HG02642 (cell line): ENCODE data around the gene PCMTD2.

Experiments
- ATAC-seq: cut with Tn5 transposase; IDR thresholded peaks from one replicate; pipeline ENCODE4 v1.9.1; 2021; ENCODE audit warnings: mild to moderate bottlenecking; ENCODE audit not compliant: unreplicated experiment, poor library complexity

The PCMTD2 gene

DNA sequence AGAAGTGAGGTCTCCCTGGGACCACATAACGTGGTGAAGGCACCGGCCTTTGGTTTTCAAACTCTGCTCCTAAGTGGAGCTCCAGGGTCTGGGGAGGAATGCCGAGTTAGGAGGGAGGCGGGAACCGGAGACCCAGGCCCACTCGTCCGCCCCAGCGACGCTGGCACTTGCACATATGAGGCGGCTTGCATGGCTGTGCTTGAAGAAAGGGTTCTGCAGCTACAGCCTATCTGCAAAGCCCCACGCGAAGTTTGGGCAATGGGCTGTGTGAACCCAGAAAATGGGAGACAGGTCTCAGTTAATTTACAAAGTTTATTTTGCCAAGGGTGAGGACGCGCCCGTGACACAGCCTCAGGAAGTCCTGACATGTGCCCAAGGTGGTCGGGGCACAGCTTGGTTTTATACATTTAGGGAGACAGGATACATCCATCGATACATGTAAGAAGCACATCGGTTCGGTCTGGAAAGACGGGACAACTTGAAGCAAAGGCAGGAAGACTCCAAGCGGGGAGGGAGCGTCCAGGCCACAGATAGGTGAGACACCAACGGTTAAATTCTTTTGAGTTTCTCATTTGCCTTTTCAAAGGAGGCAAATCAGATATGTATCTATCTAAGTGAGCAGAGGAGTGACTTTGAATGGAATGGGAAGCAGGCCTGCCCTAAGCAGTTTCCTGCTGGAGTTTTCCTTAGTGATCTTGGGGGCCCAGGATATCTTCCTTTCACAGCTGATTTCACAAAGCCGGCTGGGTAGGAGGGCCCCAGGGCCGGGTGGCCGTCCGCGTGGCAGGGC, 782 bp upstream of the PCMTD2 start:
- no peak for ATAC-seq

DNA sequence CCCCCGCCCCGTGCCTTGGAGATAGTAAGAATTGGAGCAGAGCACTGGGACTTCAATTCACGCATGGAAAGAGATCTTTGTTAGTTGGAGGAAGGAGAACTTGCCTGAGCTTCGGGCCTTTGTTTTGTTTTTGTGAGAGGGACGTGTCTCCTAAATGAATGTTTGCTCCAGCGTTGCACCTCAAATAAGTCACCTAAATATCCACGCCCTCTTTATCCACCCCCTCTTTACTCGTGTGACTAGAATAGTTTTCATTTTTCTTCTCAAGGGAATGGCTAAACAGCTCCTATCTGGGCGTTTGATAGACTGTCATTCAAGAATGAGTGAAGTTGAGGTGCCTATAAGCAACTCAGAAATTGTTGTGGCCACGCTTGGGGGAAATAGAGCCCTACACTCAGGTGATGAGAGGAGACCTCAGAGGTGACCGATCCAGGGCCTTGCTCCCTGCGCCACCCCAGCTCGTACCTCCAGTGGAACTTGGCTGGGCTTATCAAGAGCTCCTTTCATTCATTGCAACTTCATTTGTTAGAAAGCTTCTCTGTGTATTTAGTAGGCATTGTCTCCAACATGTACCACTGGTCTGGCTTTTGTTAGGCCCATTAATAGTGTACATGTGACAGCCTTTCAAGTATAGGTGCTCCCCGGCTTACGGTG, 861 bp downstream of the PCMTD2 start:
- no peak for ATAC-seq

GRCh38 chr20:64257107-64257757, 1.7 kb downstream of the PCMTD2 start:
- no peak for ATAC-seq

DNA sequence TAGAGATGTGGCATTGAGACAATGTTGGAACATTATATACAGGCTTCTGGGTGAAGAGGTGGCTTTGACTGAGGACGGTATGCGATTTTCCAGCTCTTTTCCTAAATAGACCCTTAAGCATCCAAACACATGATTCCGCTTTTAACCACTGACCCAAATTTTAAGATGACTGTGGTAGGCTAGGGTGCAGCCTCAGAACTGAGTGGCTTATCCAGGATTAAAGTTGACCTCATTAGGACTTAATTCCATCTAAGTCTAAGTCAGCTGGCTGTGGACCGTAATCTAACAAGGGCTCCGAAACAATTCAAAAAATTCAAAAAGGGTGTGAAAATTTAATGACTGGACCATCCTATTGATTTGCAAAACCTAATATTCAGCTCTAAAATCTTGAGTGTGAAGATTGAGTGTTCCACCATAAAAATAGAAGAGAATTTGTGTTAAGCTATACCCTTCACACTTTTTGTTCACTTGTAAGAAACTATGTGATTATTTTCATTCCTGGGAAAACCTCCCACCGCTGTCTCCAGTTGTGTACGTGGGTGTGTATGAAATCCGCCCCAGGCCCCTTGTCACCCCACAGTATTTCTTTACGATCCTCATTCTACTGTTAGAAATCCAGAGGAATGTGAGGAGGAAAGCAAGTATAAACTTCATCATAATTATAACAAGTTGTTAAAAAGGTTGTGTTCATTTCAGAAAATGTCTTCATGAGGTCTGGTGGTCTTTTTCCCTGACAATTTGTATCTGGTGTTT, 2.7 kb downstream of the PCMTD2 start:
- ATAC-seq = no peak

DNA sequence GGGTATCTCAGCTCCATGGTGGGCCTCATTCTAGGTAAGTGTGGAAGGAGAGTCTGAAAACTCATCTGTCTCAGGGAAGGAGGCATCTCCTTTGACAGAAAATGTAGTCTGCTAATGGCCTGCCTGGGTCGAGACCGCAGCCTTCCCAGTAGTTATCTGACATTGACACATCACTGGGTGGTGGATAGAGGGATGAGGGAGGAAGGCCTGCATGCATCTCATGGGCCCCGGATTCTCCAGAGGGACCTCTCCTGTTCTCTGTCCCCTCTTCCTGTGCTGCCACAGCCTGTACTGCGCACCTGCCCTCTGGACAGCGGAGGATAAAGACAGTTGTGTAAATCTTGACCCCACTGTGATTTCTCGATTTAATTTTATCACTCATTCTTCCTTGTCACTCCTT, 4.7 kb downstream of the PCMTD2 start:
- no peak for ATAC-seq

DNA sequence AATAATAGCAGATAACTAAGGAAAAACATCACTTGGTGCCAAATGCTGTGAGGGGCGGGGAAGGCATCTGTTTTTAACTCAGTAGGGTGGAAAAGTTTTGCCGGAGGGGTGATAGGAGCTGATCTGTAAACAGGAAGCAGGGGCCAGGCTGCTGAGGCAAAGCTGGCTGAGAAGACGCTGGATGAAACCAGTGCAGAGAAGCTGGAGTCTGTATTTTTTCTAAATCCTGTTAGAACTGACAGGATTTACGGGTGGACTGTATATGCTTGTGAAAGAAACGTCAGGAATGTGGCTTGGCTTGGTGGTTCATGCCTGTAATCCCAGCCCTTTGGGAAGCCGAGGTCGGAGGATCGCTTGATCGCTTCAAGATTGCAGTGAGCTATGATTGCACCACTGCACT, 5.6 kb downstream of the PCMTD2 start:
- ATAC-seq = no peak

GRCh38 chr20:64264091-64264490, 8.5 kb downstream of the PCMTD2 start:
- no peak for ATAC-seq

DNA sequence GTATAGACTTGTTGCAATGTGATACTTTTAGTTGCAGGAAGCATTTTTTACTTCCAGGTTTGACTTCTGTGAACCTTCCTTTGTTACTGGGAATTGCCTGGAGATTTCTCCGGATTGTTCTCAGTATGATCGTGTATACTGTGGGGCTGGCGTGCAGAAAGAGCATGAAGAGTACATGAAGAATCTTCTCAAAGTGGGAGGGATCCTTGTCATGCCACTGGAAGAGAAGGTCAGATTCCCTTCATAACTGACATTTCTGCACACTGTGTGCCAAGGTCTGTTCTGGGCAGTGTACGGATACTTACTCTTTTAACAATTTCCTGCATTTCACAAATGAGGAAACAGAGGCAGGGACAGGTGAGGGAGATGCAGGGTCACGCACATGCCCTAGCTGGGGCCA, 9.7 kb downstream of the PCMTD2 start:
- ATAC-seq = no peak

- ATAC-seq = no peak
These were observed 11.4 kb downstream of the PCMTD2 start for GRCh38 chr20:64266988-64267387.

GRCh38 chr20:64268174-64268573, 12.6 kb downstream of the PCMTD2 start:
- ATAC-seq = no peak

DNA sequence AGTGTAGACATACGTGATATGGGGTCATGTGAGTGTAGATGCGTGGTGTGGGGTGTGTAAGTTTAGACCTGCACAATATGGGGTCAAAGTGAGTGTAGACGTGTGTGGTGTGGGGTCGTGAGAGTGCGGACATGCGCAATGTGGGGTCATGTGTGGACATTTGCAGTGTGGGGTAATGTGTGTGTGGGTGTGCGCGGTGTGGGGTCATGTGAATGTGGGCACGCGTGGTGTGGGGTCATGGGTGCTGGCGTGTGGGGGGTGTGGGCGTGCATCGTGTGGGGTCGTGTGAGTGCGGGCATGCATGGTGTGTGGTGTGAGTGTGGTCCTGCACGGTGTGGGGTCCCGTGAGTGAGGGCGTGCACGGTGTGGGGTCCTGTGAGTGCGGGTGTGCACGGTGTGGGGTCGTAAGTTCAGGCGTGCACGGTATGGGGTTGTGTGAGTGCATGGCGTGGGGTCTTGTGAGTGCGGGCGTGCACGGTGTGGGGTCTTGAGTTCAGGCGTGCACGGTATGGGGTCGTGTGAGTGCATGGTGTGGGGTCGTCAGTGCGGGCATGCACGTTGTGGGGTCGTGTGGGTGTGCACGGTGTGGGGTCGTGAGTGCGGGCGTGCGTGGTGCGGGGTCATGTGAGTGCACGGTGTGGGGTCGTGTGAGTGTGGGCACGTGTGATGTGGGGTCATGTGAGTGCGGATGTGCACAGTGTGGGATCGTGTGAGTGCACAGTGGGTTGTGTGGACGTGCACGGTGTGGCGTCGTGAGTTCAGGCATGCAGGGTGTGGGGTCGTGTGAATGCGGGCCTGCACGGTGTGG, 14.3 kb downstream of the PCMTD2 start:
- ATAC-seq = no peak

GRCh38 chr20:64271636-64272035, 16.1 kb downstream of the PCMTD2 start:
- ATAC-seq = no peak

DNA sequence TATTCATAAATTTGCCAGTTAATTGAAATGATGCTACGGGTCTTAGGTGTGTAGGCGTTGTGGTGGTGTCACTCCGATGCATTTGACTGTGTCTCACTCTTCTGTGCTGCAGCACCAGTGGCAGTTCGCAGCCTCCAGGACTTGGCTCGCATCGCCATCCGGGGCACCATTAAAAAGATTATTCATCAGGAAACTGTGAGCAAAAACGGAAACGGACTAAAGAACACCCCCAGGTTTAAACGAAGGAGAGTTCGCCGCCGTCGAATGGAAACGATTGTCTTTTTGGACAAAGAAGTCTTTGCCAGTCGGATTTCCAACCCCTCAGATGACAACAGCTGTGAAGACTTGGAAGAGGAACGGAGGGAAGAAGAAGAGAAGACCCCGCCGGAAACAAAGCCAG, 17.6 kb downstream of the PCMTD2 start:
- no peak for ATAC-seq

DNA sequence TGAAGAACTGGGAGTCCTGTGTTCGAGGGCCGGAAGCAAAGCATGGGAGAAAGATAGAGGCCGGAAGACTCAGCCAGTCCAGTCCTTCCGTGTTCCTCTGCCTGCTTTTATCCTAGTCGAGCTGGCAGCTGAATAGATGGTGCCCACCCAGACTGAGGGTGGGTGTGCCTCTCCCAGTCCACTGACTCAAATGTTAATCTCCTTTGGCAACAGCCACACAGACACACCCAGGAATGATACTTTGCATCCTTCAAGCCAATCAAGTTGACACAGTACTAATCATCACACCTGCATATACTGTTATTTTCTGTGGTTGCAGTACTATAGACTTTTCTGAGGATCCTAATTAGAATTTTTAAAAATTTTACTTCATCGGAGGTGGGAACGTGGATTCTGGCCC, 21.3 kb downstream of the PCMTD2 start:
- no peak for ATAC-seq

- ATAC-seq = no peak
These were observed 22.2 kb downstream of the PCMTD2 start for GRCh38 chr20:64277571-64278316.

DNA sequence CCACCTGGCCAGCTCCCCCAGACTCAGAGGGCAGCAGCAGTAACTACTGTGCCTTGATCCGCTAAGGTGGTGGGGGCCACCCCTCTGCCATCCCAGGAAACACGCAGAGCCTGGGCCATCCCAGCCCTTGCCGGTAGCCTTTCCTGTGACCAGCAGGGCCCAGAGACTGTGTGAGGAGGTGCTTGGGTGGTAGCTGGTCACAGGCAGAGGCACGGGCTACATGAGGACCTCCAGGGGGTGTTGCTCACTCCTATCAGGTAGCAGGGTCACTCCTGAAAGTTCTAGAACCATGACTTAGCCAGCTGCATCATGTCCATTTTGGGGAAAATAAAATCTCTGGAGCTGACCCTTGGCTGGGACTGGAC, 22.8 kb downstream of the PCMTD2 start:
- no peak for ATAC-seq

DNA sequence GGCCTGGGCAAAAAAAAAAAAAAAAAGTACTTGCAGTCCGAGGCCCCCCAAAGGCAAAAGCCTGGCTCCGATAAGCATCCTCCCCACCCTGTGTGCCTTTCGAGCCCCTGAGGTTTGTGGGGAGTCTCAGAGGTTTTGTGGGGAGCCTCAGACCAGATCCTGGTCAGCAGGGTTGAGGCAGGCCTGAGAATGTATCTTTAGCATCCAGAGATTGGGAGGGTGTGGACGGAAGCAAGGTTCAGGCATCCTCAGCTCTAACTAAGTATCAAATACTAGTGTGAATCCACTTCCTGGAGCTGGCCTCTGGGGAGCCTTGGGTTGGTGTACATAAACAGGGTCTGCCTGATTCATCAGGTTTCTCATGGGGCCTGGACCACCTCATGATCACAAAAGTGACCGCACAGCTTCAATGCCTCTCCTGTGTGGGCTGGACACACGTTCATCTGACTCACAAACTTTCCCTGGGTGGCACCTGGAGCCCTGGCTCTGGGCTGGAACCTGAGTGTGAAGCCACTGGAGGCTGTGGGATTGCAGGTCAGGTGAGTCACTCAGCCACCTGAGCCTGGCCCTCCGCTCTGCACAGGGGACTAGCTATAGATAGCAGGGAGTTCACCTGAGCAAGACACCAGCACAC, 24.4 kb downstream of the PCMTD2 start:
- no peak for ATAC-seq

- no peak for ATAC-seq
These were observed 24.9 kb downstream of the PCMTD2 start for GRCh38 chr20:64280460-64280843.

GRCh38 chr20:64283646-64284045, 28.1 kb downstream of the PCMTD2 start:
- no peak for ATAC-seq
